CD4-positive, alpha-beta T cell treated with Interferon gamma for 1 hour (primary cell): ENCODE results near the gene DENND1B.
"Not testable (repeated sequence)": the region's sequence is repeated elsewhere in the genome, so short reads cannot be mapped to it uniquely, and the experiment has no call there.

Experiments
- DNase-seq: peaks from one replicate; pipeline ENCODE4 v3.0.0-alpha.2; 2020

Gene DENND1B

GRCh38 chr1:197619008-197619640 is 156.2 kb downstream of the DENND1B start:
- DNase-seq: no peak

GRCh38 chr1:197618061-197618460 is 157.2 kb downstream of the DENND1B start:
- no peak for DNase-seq

DNA sequence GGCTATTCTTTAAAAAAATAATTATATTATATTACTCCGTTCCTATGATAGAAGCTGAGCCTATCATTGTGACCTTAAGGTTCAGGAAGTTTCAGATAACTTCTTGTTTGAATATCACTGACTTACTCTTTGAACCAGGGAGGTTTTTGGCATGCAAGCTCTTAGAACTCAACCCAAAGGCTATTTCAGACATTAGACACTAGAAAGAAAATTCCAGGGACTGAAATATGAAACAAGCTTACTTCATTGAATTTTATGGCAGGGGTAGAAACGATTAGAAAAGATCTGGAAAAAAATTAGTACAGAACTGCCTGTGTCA is 159.6 kb downstream of the DENND1B start:
- no peak for DNase-seq

DNA sequence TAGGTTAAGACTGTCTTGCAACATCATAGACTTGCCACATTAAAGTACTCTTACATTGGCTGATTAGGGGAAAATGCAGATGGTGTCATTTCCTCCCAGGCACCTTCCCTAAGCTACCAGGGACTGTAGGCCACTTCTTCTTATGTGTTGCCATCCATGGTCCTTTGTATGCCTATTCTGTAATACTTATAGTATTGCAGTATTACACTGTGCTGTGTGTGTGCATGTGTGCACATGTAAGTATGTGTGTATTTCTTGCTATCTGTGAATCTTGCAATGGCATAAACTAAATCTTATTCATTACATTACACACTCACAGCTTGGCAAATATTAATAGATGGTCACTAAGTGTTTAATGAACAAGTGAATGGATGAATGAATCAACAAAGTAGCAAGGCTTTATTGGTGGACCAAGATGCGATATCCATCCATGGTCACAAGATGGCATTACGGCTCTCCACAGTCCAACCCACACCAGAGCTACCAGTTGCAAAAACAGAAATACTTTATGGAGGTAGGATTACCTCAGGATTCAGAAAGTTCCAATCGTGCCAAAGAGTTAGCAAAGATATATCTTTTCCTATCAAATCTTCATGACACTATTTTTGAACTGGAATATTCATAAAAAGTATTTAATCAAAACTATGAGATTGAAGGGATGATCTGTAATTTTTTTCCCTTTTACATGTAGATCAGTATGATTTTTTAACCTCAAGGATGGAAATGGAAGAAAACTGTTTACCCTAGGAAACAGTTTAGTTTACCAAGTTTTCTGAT is 160.2 kb downstream of the DENND1B start:
- DNase-seq: peak; percentile 2

DNA sequence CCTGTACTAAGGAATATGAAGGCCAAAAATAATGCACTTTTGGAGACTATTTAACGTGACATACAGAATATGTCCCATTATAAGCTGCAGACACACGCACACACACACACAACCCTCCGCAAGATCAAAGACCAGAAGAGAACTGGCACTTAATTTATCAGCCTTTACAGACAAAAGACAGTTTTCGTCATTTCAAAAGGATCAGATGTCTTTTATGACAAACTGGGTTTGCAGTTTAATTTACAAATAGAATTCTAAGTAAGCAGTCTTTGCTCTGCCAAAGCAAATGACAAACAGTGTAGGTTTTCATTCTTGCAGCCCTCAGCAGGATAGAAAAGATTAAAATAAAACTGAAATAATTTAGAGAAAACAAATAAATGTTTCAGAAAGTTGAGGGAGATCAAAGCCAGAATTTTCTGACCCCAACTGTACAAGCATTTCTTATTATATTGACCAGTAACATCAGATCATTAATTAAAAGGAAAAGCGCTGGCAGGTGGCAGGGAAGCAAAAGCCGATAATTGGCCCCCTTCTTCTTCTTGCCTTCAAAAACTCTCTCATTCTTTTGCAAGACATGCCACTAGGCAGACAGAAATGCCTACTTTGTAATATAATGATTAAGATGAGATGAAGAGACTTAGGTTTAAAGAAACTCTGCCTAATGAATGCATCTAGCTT is 169.0 kb downstream of the DENND1B start:
- no peak for DNase-seq

DNA sequence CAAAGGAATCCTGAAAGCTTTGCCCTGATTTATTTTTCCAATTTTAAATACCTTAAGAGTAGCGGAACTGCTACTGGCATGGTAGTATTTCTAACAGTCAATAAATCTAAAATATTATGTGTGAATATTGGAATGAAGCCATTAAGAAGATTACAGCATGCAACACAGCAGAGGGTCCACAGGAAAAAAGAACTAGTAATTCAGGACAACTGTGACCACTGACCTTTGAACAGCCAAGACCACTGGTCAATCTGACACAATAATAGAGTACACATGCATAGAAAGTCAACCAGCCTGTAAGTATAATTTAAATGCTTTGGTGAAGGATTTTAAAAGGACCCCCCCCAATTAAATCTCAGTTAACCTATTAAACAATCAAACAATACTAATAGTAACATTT is 171.0 kb downstream of the DENND1B start:
- DNase-seq: no peak

DNA sequence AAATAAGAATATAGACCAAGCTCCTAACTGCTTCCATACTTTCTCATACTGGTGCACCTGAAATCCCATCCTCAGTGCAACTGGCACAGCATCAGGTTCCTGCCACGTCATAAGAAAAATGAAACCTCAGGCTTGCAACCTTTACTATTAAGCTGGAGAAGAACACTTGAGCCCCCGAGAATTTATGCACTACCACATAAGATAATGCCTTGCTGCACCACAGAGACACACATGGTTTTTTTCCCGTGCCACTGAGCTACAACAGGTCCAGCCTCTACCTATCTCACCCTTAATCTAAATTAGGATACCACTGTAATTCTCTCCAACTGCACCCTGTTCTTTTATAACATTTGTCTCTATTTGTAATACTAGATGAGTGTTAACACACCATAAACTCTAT is 174.5 kb downstream of the DENND1B start:
- DNase-seq: no peak

- DNase-seq: no peak
Observed at GRCh38 chr1:197599789-197600188, 175.5 kb downstream of the DENND1B start.

GRCh38 chr1:197598935-197599334 is 176.3 kb downstream of the DENND1B start:
- no peak for DNase-seq

GRCh38 chr1:197595304-197595904 is 179.9 kb downstream of the DENND1B start:
- DNase-seq: no peak

DNA sequence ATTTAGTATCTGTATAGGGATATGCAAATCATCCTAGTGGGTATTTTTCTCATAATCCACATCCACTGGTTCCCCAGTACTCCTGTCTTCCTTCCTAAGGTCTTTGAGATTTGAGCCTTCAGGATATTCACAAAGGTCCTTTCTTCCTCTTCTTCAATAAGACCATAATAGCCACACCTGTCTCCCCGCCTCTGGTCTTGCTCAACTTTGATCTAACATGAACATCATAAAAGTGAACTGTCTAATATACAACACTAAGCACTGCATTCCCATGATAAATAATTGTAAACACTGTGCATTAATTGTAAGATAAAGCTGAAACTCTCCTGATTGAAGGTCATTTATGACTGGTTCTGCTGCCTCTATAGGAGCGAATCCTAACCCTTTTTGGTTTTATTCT is 184.6 kb downstream of the DENND1B start:
- no peak for DNase-seq

- no peak for DNase-seq
Observed at GRCh38 chr1:197585809-197586208, 189.5 kb downstream of the DENND1B start.

DNA sequence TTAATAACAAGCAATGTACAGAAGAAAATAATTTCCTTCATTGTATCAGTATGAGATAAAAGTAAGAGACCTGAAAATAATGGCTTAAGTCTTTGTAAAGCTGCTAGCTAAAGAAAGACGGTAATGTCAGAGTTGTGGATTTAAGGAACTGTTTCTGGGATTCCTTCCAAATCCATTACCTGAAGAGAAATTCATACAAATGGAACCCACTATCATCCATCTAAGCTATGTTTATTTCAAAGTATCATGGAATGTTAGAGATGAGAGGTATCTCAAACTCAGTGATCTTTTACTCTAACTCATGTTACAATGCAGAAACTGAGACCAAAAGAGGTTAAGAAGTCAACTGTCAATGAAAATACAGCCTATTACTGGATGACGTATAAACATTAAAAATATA is 197.7 kb downstream of the DENND1B start:
- no peak for DNase-seq

- not testable (repeated sequence) for DNase-seq
Observed at GRCh38 chr1:197575531-197575930, 199.7 kb downstream of the DENND1B start.

GRCh38 chr1:197572169-197572568 is 203.1 kb downstream of the DENND1B start:
- DNase-seq: no peak

DNA sequence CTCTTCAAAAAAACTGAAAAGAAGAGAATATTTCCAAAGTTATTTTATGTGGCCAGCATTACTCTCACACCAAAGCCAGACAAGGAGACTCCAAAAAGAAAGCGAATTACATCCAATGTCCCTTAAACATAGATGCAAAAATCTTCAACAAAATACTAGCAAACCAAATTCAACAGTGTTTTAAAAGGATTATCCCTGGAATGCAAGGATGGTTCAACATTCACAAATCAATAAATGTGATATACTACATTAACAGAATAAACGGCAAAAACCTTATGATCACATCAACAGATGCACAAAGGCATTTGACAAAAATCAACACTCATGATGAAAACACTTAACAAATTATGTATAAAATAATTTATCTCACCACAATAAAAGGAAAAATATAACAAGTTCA is 207.8 kb downstream of the DENND1B start:
- no peak for DNase-seq

- no peak for DNase-seq
Observed at GRCh38 chr1:197561041-197561440, 214.2 kb downstream of the DENND1B start.

DNA sequence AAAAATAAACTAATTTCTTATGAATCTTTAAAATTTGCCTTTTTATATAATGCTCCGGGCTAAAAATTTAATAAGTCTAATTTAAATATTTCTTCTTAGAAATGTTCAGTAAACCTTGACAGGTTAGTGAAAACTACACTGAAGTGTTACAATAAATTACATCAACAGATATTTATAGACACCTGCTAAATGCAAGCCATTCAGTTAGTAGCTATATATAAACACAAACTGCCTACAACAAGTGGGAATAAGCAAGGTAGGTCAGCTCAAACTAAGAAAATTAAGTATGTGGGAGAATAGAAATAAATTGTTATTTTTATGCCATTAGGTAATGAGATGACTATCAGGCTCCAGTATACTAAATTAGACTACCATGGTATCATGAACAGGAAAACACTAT is 215.6 kb downstream of the DENND1B start:
- no peak for DNase-seq

DNA sequence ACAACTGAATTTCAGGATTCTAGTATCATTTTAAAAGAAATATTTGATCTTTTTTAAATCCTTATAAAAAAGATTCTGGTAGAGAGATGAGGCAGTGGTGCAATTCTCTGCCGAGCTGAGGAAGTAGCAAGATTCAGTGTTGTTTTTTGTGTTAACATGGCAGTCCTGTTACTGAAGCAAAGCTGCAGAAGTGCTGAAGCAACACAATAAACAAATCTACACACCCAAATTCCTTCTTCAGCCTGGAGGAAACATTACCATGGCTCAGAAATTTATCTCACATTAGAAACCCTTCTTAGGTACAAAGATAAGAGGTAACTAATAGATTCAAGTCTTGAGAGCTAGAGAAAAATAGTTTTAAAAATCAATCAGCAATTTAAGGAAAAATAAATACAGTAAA is 216.0 kb downstream of the DENND1B start:
- DNase-seq: no peak

DNA sequence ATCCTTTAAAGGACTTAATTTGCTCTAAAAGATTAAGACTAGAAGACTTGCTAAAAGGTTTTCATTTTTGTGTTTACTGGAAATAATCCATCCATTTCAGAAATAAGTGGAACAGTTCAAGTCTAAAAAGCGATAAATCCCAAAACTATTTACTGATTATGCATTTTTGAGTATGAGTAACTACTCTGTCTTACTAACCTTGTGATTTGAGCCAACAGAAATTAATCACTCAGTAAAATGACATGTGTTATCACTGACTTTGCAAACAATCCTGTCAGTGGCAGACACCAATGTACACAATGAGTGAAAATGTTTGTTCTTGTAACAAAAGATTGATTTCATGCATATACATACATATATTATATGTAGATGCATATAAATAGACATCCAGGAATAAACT is 218.0 kb downstream of the DENND1B start:
- no peak for DNase-seq

- DNase-seq: no peak
Observed at GRCh38 chr1:197553281-197553680, 222.0 kb downstream of the DENND1B start.

DNA sequence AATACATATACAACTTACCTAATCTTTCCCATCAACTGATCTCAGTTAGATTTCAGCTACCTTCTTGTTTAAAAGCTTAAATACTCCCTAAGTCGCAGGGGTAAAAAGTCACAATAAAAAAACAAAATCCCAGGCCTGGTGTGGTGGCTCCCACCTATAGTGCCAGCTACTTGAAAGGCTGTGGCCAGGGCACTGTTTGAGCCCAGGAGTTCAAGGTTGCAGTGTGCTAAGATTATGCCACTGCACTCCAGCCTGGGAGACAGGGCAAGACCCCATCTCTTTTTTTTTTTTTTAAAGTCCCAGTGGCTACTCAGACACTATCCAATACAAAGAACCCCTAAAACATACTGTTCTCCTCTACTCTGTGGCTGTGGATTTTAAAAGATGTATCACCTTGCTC is 228.3 kb downstream of the DENND1B start:
- no peak for DNase-seq

GRCh38 chr1:197544553-197544952 is 230.7 kb downstream of the DENND1B start:
- DNase-seq: no peak

DNA sequence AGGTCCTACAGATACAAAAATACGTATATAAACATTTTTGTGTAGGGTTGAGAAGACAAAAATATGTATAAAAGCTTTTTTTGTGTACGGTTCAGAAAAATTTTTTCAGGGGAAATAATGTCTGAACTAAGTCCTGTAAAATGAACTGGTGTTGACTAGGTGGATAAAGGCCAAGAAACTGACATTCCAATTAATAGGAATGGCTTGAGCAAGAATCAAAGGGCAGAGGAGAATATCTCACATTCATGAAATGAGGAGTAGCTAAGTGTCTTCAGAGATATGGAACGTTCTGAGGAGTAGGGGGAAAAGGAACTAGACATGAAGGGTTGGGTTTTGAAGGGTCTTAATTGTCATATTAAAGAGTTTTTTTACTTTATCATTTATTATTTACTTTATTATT is 231.2 kb downstream of the DENND1B start:
- no peak for DNase-seq
